ENCODE data around the gene AP3D1. TPM values are rescaled to one million over a fixed set of nuclear protein-coding genes. Genes with fewer than 3 reads are reported as not detected.

The AP3D1 gene
- total and polyA plus RNA-seq, 4 donors, result 21.7 to 79.8 (median 59.6) TPM

DNA sequence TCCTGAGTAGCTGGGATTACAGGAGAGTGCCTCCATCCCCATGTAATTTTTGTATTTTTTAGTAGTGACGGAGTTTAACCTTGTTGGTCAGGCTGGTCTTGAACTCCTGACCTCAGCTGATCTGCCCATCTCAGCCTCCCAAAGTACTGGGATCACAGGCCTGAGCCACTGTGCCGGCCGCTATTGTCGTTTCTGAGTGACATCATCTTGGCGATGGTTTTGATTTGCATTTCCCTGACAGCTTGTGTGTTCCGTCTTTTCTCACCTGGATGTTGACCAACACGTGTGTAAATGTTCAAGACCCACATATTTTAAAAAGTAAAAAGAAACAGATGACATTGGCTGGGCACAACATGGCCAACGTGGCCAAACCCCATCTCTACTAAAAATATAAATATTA is 87.5 kb downstream of the AP3D1 start:
- whole genome bisulfite sequencing, result 89% methylated on average over 8 of the region's 8 CpGs
- DNase-seq (ENCODE audit: low spot score), result no peak
- Histone ChIP-seq H3K27ac (ENCODE audit: low read depth in 1 of 2, low read length in 2 of 2) (no peak overlapping the region), H3K9ac (ENCODE audit: low read depth in 1 of 2, low read length in 2 of 2) (no peak overlapping the region), H3K9me3 (ENCODE audit: control insufficient read depth in 4 of 4, low read length in 3 of 4) (no peaks in the 10 kb centered on the region), H3K27me3 (ENCODE audit: control insufficient read depth in 4 of 4, insufficient read depth in 4 of 4, low read length in 3 of 4) (no peaks in the 10 kb centered on the region), H3K36me3 (ENCODE audit: control insufficient read depth in 4 of 4, insufficient read depth in 3 of 4, low read depth in 1 of 4, low read length in 3 of 4) (no peaks in the 10 kb centered on the region), H3K4me1 (ENCODE audit: control insufficient read depth in 4 of 4, insufficient read depth in 4 of 4, low read length in 3 of 4) (peaks cover 6 to 32% (median 20%) of the 10 kb centered on the region in 4 donors), H3K4me3 (ENCODE audit: low read depth in 1 of 3, low read length in 3 of 3) (no peak overlapping the region)
- TF ChIP-seq HNF4G (IDR thresholded peaks at IDR 0.05) (no peak), SP1 (IDR thresholded peaks at IDR 0.05) (no peak), TAF1 (conservative IDR thresholded peaks at IDR 0.05) (no peak), RXRA (IDR thresholded peaks at IDR 0.05) (no peak), HNF4A (conservative IDR thresholded peaks at IDR 0.05) (no peak), GABPA (IDR thresholded peaks at IDR 0.05 in 1 of 2, conservative IDR thresholded peaks at IDR 0.05 in 1 of 2) (no peak), JUND (IDR thresholded peaks at IDR 0.05) (no peak), NR2F2 (IDR thresholded peaks at IDR 0.05) (no peak), YY1 (IDR thresholded peaks at IDR 0.05) (no peak), FOXA2 (IDR thresholded peaks at IDR 0.05) (no peak)
- TF ChIP-seq, protein P1, sequence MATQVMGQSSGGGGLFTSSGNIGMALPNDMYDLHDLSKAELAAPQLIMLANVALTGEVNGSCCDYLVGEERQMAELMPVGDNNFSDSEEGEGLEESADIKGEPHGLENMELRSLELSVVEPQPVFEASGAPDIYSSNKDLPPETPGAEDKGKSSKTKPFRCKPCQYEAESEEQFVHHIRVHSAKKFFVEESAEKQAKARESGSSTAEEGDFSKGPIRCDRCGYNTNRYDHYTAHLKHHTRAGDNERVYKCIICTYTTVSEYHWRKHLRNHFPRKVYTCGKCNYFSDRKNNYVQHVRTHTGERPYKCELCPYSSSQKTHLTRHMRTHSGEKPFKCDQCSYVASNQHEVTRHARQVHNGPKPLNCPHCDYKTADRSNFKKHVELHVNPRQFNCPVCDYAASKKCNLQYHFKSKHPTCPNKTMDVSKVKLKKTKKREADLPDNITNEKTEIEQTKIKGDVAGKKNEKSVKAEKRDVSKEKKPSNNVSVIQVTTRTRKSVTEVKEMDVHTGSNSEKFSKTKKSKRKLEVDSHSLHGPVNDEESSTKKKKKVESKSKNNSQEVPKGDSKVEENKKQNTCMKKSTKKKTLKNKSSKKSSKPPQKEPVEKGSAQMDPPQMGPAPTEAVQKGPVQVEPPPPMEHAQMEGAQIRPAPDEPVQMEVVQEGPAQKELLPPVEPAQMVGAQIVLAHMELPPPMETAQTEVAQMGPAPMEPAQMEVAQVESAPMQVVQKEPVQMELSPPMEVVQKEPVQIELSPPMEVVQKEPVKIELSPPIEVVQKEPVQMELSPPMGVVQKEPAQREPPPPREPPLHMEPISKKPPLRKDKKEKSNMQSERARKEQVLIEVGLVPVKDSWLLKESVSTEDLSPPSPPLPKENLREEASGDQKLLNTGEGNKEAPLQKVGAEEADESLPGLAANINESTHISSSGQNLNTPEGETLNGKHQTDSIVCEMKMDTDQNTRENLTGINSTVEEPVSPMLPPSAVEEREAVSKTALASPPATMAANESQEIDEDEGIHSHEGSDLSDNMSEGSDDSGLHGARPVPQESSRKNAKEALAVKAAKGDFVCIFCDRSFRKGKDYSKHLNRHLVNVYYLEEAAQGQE (IDR thresholded peaks at IDR 0.05), result no peak
- TF ChIP-seq, protein P2, sequence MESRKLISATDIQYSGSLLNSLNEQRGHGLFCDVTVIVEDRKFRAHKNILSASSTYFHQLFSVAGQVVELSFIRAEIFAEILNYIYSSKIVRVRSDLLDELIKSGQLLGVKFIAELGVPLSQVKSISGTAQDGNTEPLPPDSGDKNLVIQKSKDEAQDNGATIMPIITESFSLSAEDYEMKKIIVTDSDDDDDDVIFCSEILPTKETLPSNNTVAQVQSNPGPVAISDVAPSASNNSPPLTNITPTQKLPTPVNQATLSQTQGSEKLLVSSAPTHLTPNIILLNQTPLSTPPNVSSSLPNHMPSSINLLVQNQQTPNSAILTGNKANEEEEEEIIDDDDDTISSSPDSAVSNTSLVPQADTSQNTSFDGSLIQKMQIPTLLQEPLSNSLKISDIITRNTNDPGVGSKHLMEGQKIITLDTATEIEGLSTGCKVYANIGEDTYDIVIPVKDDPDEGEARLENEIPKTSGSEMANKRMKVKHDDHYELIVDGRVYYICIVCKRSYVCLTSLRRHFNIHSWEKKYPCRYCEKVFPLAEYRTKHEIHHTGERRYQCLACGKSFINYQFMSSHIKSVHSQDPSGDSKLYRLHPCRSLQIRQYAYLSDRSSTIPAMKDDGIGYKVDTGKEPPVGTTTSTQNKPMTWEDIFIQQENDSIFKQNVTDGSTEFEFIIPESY (IDR thresholded peaks at IDR 0.05), result no peak
- TF ChIP-seq, protein P3, sequence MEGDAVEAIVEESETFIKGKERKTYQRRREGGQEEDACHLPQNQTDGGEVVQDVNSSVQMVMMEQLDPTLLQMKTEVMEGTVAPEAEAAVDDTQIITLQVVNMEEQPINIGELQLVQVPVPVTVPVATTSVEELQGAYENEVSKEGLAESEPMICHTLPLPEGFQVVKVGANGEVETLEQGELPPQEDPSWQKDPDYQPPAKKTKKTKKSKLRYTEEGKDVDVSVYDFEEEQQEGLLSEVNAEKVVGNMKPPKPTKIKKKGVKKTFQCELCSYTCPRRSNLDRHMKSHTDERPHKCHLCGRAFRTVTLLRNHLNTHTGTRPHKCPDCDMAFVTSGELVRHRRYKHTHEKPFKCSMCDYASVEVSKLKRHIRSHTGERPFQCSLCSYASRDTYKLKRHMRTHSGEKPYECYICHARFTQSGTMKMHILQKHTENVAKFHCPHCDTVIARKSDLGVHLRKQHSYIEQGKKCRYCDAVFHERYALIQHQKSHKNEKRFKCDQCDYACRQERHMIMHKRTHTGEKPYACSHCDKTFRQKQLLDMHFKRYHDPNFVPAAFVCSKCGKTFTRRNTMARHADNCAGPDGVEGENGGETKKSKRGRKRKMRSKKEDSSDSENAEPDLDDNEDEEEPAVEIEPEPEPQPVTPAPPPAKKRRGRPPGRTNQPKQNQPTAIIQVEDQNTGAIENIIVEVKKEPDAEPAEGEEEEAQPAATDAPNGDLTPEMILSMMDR (IDR thresholded peaks at IDR 0.05; ENCODE audit: low read depth, low read length, missing input control), result no peak
- TF ChIP-seq, protein P4, sequence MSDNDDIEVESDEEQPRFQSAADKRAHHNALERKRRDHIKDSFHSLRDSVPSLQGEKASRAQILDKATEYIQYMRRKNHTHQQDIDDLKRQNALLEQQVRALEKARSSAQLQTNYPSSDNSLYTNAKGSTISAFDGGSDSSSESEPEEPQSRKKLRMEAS (IDR thresholded peaks at IDR 0.05), result no peak
- TF ChIP-seq, protein P5, sequence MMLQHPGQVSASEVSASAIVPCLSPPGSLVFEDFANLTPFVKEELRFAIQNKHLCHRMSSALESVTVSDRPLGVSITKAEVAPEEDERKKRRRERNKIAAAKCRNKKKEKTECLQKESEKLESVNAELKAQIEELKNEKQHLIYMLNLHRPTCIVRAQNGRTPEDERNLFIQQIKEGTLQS (IDR thresholded peaks at IDR 0.05), result no peak

DNA sequence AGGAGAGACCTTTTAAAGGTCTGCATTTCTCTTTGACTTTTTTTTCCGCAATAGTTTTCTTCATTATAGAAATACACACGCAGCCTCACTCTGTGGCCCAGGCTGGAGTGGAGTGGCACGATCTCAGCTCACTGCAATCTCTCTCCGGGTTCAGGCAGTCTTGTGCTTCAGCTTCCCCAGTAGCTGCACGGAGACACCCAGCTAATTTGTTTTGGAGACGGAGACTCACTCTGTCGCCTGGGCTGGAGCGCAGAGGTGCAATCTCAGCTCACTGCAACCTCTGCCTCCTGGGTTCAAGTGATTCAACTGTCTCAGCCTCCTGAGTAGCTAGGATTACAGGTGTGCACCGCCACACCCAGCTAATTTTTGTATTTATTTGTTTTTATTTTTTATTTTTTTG is 88.6 kb downstream of the AP3D1 start:
- WGBS, result 94% methylated on average over 9 of the region's 9 CpGs
- H3K27ac ChIP-seq (ENCODE audit: low read depth in 1 of 2, low read length in 2 of 2), result no peak overlapping the region
- H3K4me3 ChIP-seq (ENCODE audit: low read depth in 1 of 3, low read length in 3 of 3), result no peak overlapping the region
- H3K27me3 ChIP-seq (ENCODE audit: control insufficient read depth in 4 of 4, insufficient read depth in 4 of 4, low read length in 3 of 4), result no peaks in the 10 kb centered on the region
- peaks cover 6 to 35% (median 21%) of the 10 kb centered on the region in 4 donors for H3K4me1 ChIP-seq (ENCODE audit: control insufficient read depth in 4 of 4, insufficient read depth in 4 of 4, low read length in 3 of 4)
- no peaks in the 10 kb centered on the region for H3K9me3 ChIP-seq (ENCODE audit: control insufficient read depth in 4 of 4, low read length in 3 of 4)
- no peaks in the 10 kb centered on the region for H3K36me3 ChIP-seq (ENCODE audit: control insufficient read depth in 4 of 4, insufficient read depth in 3 of 4, low read depth in 1 of 4, low read length in 3 of 4)
- DNase-seq (ENCODE audit: low spot score), result no peak
- H3K9ac ChIP-seq (ENCODE audit: low read depth in 1 of 2, low read length in 2 of 2), result no peak overlapping the region
- TF ChIP-seq NR2F2 (IDR thresholded peaks at IDR 0.05), result no peak
- TF ChIP-seq YY1 (IDR thresholded peaks at IDR 0.05), result no peak
- TF ChIP-seq, protein P2 (IDR thresholded peaks at IDR 0.05), result no peak
- TF ChIP-seq, protein P3 (IDR thresholded peaks at IDR 0.05; ENCODE audit: low read depth, low read length, missing input control), result no peak
- TF ChIP-seq, protein P1 (IDR thresholded peaks at IDR 0.05), result no peak
- no peak for TF ChIP-seq EGR1 (IDR thresholded peaks at IDR 0.05; ENCODE audit: low read depth in 2 of 2)
